K562 (cell line): Measurements from ENCODE around the gene AMDHD2. TPM values are rescaled to one million over a fixed set of nuclear protein-coding genes. Genes with fewer than 3 reads are reported as not detected.

Source experiments
- BACH1 ChIP-seq: fragments of 200-800 bp; sonication (Bioruptor generic); IDR thresholded peaks from 2 replicates; pipeline ENCODE4 v1.6.1; 2016; ENCODE audit warnings: missing genetic modification characterization, missing compliant biosample characterization
- CBFB ChIP-seq: sonication (generic); formaldehyde crosslinking; IDR thresholded peaks from 2 replicates; pipeline ENCODE4 v1.4.0; 2020; ENCODE audit warnings: mild to moderate bottlenecking, missing genetic modification reagents
- CHD1 ChIP-seq: fragments of 200-600 bp; sonication (generic); IDR thresholded peaks from one replicate; pipeline ENCODE4 v1.6.1; 2012; ENCODE audit warnings: mild to moderate bottlenecking, moderate library complexity, low read length, inconsistent platforms
- CREB1 ChIP-seq, 2 experiments: sonication (generic) in 1 of 2; formaldehyde crosslinking in 1 of 2; IDR thresholded peaks; 2 replicates each; pipeline versions ENCODE4 v1.6.1 to v1.8.0; 2012 to 2022; ENCODE audit warnings: inconsistent platforms in 1 of 2, mild to moderate bottlenecking in 1 of 2, missing genetic modification reagents in 1 of 2, moderate library complexity in 1 of 2
- ESRRA ChIP-seq: fragments of 450-650 bp; IDR thresholded peaks from 2 replicates; pipeline ENCODE4 v1.6.1; 2014; ENCODE audit warnings: low read depth, mild to moderate bottlenecking, moderate library complexity, borderline replicate concordance
- HNRNPLL ChIP-seq: fragments of 200-400 bp; formaldehyde crosslinking; IDR thresholded peaks from 2 replicates; pipeline ENCODE4 v1.6.1; 2017; ENCODE audit warnings: low read length, low read depth, mild to moderate bottlenecking; ENCODE audit not compliant: poor library complexity, severe bottlenecking
- MIER1 ChIP-seq: fragments of 450-650 bp; IDR thresholded peaks from 2 replicates; pipeline ENCODE4 v1.6.1; 2016; ENCODE audit warnings: antibody characterized with exemption, mild to moderate bottlenecking, low read depth
- NONO ChIP-seq, 2 experiments: fragments of 200-400 bp in 1 of 2; fragments of 450-650 bp in 1 of 2; formaldehyde crosslinking in 1 of 2; IDR thresholded peaks; 2 replicates each; pipeline ENCODE4 v1.6.1; 2017; ENCODE audit warnings: low read depth in 2 of 2, mild to moderate bottlenecking in 2 of 2, moderate library complexity in 2 of 2, low read length in 1 of 2
- NR2C2 ChIP-seq, 2 experiments: fragments of 200-800 bp in 1 of 2; sonication (Bioruptor generic) in 1 of 2; sonication (generic) in 1 of 2; formaldehyde crosslinking in 1 of 2; IDR thresholded peaks; 2 replicates each; pipeline versions ENCODE4 v1.6.1 to v1.8.0; 2016 to 2022; ENCODE audit warnings: mild to moderate bottlenecking in 1 of 2, missing compliant biosample characterization in 1 of 2, missing genetic modification characterization in 1 of 2, missing genetic modification reagents in 1 of 2
- POLR2G ChIP-seq: fragments of 200-400 bp; formaldehyde crosslinking; IDR thresholded peaks from 2 replicates; pipeline ENCODE4 v1.6.1; 2017; ENCODE audit warnings: low read depth, mild to moderate bottlenecking, antibody characterized with exemption, low read length, moderate library complexity
- RB1 ChIP-seq: fragments of 450-650 bp; IDR thresholded peaks from 2 replicates; pipeline ENCODE4 v1.6.1; 2017; ENCODE audit warnings: low read depth, mild to moderate bottlenecking
- RBBP5 ChIP-seq: fragments of 200-600 bp; sonication (generic); IDR thresholded peaks from 2 replicates; pipeline ENCODE4 v1.6.1; 2012; ENCODE audit warnings: borderline replicate concordance, mild to moderate bottlenecking, low read length, control low read depth, inconsistent platforms; ENCODE audit not compliant: insufficient read depth, poor library complexity, severe bottlenecking
- RBM15 ChIP-seq: fragments of 200-400 bp; formaldehyde crosslinking; IDR thresholded peaks from 2 replicates; pipeline ENCODE4 v1.6.1; 2018; ENCODE audit warnings: mild to moderate bottlenecking, low read length, moderate library complexity; ENCODE audit not compliant: insufficient read depth
- TAF1 ChIP-seq: IDR thresholded peaks from 2 replicates; pipeline ENCODE4 v1.6.1; 2011; ENCODE audit warnings: mild to moderate bottlenecking, low read length, moderate library complexity; ENCODE audit not compliant: insufficient read depth, control insufficient read depth, severe bottlenecking; ENCODE audit errors: extremely low read depth
- TBP ChIP-seq: optimal IDR thresholded peaks from 2 replicates; pipeline ENCODE3; 2011; ENCODE audit warnings: low read depth, low read length, improper control_type of control experiment
- XRCC4 ChIP-seq: IDR thresholded peaks from one replicate; pipeline ENCODE4 v1.6.1; 2011; ENCODE audit not compliant: insufficient read depth, insufficient read length; ENCODE audit errors: extremely low read depth
- ZBTB7A ChIP-seq: IDR thresholded peaks from 2 replicates; pipeline ENCODE4 v1.6.1; 2011; ENCODE audit warnings: low read depth, mild to moderate bottlenecking, low read length, moderate library complexity, borderline replicate concordance; ENCODE audit not compliant: control insufficient read depth
- ZC3H8 ChIP-seq: fragments of 450-650 bp; IDR thresholded peaks from 2 replicates; pipeline ENCODE4 v1.6.1; 2017
- ZNF124 ChIP-seq: sonication (generic); formaldehyde crosslinking; IDR thresholded peaks from 2 replicates; pipeline ENCODE4 v1.8.1; 2022; ENCODE audit warnings: missing genetic modification reagents
- polyA plus RNA-seq, 8 experiments: library from polyadenylated mRNA; depleted of rRNA in 4 of 8; stranded (reverse) in 5 of 8; unstranded in 3 of 8; fragments of >200 nt; fragmentation: Nextera tagmentation in 2 of 8; fragmentation: Illumina TruSeq in 1 of 8; extraction: Ambion mirVana in 2 of 8; extraction: Trizol in 1 of 8; gene quantifications; 2 replicates each; pipeline versions ENCODE4 v1.2.1 to v1.2.3, GENCODE V29; 2011 to 2014; ENCODE audit warnings: inconsistent platforms in 1 of 8, missing spikeins in 1 of 8
- total RNA-seq, 7 experiments: library from RNA; depleted of rRNA in 6 of 7; stranded (reverse); fragments of >200 nt in 6 of 7; fragmentation: Illumina TruSeq in 2 of 7; extraction: Trizol in 2 of 7; gene quantifications; 2 replicates each; pipeline versions ENCODE4 v1.2.1 to v1.2.3, GENCODE V29; 2011 to 2021; ENCODE audit warnings: low replicate concordance in 1 of 7
- TF ChIP-seq, protein P1 (sequence below): fragments of 450-650 bp; formaldehyde crosslinking; IDR thresholded peaks from 2 replicates; pipeline ENCODE4 v1.4.0; 2020; ENCODE audit warnings: mild to moderate bottlenecking, moderate library complexity
- TF ChIP-seq, protein P2 (sequence below): fragments of 250-450 bp; sonication (Bioruptor Pico); IDR thresholded peaks from 2 replicates; pipeline ENCODE4 v1.4.0; 2020; ENCODE audit warnings: mild to moderate bottlenecking
- TF ChIP-seq, protein P3 (sequence below): sonication (generic); formaldehyde crosslinking; IDR thresholded peaks from 2 replicates; pipeline ENCODE4 v1.8.0; 2022; ENCODE audit warnings: missing genetic modification reagents, mild to moderate bottlenecking, moderate library complexity, borderline replicate concordance

The AMDHD2 gene
- total and polyA plus RNA-seq, 9 of the 15 experiments (the other 6 are each of a cell fraction or from before 2014, with no cell fraction given), result 0.38 to 56.9 (median 18.3) TPM; not detected in 1

DNA sequence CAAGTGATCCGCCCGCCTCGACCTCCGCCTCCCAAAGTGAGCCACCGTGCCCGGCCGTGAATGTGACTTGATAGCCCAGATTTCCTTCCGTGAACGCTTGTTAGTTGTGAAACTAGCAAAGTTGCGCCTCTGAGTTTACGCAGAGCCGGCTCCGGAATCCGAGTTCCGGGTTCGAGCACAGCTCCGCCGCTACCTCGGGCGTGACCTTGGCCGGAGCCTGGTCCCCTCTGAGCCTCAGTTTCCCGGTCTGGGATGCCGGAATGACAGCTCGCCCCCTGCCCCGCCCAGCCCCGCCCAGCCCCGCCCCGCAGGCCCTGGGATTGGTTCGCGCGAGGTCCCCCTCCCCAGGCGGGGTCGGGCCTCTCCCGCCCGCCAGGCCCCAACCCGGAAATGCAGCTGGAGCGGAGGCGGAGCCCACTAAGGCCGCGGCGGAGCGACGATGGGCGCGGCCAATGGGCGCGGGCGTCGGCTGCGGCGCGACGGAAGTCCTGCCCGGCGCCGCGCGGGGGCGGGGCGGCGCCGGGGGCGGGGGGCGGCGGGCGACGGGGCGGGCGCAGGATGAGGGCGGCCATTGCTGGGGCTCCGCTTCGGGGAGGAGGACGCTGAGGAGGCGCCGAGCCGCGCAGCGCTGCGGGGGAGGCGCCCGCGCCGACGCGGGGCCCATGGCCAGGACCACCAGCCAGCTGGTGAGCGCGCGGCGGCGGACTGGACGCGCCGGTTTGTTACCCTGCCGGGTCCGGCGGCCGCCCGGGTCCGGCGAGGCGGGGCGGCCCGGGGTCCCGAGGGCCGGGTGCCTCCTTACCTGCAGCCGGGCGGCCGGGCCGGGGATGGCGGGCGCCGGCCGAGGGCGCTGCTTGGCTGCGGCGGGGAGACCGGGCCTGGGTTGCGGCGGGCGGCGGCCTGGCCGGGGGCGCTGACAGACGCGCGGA is 17.5 kb downstream of the AMDHD2 start, which contains the start of gene PDPK1 (continued):
- TF ChIP-seq RBBP5 (peak; percentile 77), RBM15 (no peak), XRCC4 (no peak), RB1 (peak; percentile 54; the same call in 1 of the 2 replicates), CHD1 (peak; percentile 46), POLR2G (peak; percentile 82), MIER1 (0 out of 2 replicates have a peak, but pooled peaks have one; percentile 11), TAF1 (peak; percentile 38), NONO (IDR thresholded peaks at IDR 0.05; ENCODE audit: low read depth in 2 of 2, low read length in 1 of 2) (peak; percentile 55 to 93; a peak in 2 of 4 replicates), ZBTB7A (peak; percentile 90), ESRRA (peak; percentile 64), ZNF124 (no peak), ZC3H8 (no peak), BACH1 (tag) (no peak), CBFB (CRISPR knock-in tag) (no peak), NR2C2 (CRISPR knock-in tag; IDR thresholded peaks at IDR 0.05) (0 out of 2 replicates have a peak, but pooled peaks have one; percentile 23), NR2C2 (tag; IDR thresholded peaks at IDR 0.05) (peak; percentile 96), CREB1 (IDR thresholded peaks at IDR 0.05) (peak; percentile 81), CREB1 (CRISPR knock-in tag; IDR thresholded peaks at IDR 0.05) (peak; percentile 88), TBP (peak; percentile 62), HNRNPLL (peak; percentile 59)
- TF ChIP-seq, protein P1, sequence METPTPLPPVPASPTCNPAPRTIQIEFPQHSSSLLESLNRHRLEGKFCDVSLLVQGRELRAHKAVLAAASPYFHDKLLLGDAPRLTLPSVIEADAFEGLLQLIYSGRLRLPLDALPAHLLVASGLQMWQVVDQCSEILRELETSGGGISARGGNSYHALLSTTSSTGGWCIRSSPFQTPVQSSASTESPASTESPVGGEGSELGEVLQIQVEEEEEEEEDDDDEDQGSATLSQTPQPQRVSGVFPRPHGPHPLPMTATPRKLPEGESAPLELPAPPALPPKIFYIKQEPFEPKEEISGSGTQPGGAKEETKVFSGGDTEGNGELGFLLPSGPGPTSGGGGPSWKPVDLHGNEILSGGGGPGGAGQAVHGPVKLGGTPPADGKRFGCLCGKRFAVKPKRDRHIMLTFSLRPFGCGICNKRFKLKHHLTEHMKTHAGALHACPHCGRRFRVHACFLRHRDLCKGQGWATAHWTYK (CRISPR knock-in tag), result peak; percentile 73; the same call in 1 of the 2 replicates
- TF ChIP-seq, protein P2, sequence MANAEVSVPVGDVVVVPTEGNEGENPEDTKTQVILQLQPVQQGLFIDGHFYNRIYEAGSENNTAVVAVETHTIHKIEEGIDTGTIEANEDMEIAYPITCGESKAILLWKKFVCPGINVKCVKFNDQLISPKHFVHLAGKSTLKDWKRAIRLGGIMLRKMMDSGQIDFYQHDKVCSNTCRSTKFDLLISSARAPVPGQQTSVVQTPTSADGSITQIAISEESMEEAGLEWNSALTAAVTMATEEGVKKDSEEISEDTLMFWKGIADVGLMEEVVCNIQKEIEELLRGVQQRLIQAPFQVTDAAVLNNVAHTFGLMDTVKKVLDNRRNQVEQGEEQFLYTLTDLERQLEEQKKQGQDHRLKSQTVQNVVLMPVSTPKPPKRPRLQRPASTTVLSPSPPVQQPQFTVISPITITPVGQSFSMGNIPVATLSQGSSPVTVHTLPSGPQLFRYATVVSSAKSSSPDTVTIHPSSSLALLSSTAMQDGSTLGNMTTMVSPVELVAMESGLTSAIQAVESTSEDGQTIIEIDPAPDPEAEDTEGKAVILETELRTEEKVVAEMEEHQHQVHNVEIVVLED (CRISPR knock-in tag), result peak; percentile 89
- TF ChIP-seq, protein P3, sequence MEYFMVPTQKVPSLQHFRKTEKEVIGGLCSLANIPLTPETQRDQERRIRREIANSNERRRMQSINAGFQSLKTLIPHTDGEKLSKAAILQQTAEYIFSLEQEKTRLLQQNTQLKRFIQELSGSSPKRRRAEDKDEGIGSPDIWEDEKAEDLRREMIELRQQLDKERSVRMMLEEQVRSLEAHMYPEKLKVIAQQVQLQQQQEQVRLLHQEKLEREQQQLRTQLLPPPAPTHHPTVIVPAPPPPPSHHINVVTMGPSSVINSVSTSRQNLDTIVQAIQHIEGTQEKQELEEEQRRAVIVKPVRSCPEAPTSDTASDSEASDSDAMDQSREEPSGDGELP, result peak; percentile 44; the same call in 1 of the 2 replicates
